GM19372 (cell line): ENCODE data around the gene GRPEL1.
"Not testable (repeated sequence)": the region's sequence is repeated elsewhere in the genome, so short reads cannot be mapped to it uniquely, and the experiment has no call there.

Source experiments
- ATAC-seq: cut with Tn5 transposase; IDR thresholded peaks from one replicate; pipeline ENCODE4 v1.9.1; 2021; ENCODE audit warnings: mild to moderate bottlenecking, low read depth, moderate library complexity; ENCODE audit not compliant: unreplicated experiment

The GRPEL1 gene

GRCh38 chr4:7094916-7095315 is 27.1 kb upstream of the GRPEL1 start:
- no peak for ATAC-seq

DNA sequence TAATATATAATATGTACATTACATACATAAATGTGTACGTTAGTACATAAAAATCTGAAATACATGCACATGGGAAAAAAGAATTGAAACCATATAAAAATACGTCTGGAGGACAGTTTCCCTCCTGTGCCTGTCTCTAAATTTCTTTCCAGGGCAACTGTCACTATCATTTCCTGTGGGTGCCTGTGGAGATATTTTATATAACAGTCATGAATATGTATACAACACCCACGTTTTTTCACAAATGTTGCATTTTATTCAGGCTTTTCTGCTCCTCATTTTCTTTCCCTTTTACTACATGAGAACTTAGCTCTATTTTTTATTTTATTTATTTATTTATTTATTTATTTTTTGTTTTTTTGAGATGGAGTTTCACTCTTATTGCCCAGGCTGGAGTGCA is 24.2 kb upstream of the GRPEL1 start:
- ATAC-seq = no peak

- no peak for ATAC-seq
These were observed 21.5 kb upstream of the GRPEL1 start for GRCh38 chr4:7089213-7089986.

DNA sequence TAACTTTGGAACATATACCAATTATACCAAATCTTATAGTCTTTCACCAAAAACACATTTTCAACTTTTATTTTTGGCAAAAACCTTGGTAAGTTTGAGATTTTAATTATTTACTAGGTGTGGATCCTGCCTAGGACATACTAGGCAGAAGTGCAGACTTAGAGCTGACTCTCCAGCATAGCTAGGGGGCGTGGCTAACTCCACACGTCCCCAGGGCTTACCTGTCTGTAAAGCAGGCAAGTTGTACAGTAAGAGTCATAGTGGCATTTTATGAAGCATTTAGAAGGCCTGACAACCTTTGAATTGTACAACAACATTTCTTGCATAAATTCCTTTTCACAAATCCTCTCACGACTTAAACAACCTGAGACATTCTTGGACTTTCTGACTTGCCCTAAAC is 19.2 kb upstream of the GRPEL1 start:
- no peak for ATAC-seq

- ATAC-seq = no peak
These were observed 18.5 kb upstream of the GRPEL1 start for GRCh38 chr4:7086384-7086783.

DNA sequence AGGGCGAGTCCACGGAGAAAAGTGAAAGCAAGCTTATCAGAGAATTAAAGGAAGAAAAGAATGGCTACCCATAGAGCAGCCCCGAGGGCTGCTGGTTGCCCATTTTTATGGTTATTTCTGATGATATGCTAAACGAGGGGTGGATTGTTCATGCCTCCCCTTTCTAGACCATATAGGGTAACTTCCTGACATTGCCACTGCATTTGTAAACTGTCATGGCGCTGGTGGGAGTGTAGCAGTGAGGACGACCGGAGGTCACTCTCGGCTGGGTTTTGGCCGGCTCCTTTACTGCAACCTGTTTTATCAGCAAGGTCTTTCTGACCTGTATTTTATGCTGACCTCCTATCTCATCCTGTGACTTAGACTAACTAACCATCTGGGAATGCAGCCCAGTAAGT is 16.7 kb upstream of the GRPEL1 start:
- not testable (repeated sequence) for ATAC-seq

DNA sequence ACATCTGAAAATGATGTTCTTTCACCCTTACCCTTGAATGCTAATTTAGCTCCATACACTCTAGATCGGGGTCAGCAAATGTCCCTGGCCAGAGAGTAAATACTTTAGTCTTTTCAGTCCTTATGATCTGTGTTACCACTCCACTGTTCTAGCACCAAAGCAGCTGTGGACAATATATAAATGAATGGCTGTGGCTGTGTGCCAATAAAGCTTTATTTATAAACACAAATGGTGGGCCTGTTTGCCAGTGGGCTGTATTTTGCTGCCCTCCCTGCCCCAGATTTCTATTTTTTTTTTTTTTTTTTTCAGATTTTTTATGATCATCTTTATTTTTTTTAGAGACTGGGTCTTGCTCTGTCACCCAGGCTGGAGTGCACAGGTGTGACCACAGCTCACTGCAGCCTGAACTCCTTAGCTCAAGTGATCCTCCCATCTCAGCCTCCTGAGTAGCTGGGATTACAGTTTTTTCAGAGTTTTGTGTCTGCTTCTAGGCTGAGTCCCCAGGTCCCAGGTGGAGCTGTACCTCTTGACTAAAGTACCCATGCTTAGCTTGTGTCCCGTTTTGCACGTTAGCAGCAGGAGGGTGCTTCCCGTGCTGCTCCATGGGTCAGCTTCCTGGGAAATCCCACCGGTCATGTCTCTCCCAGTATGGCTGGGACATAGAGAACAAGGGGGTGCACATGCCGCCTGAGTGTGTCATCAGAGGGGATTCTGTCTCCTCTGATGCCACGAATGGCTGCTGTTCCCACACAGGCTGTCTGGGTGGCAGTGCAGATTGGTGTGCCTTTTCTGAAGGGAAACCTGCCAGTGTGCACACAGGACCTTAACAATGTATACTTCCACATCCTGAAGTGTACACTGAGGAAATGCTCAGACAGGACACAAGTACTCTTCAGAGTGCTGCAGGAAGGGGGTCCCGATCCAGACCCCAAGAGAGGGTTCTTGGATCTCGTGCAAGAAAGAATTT is 16.0 kb upstream of the GRPEL1 start:
- ATAC-seq = no peak

DNA sequence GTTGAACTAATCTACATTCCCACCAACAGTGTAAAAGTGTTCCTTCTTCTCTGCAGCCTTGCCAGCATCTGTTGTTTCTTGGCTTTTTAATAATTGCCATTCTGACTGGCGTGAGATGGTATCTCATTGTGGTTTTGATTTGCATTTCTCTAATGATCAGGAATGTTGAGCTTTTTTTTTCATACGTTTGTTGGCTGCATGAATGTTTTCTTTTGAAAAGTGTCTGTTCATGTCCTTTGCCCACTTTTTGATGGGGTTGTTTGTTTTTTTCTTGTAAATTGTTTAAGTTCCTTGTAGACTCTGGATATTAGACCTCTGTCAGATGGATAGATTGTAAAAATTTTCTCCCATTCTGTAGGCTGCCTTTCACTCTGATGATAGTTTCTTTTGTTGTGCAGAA is 12.0 kb upstream of the GRPEL1 start:
- ATAC-seq = not testable (repeated sequence)

DNA sequence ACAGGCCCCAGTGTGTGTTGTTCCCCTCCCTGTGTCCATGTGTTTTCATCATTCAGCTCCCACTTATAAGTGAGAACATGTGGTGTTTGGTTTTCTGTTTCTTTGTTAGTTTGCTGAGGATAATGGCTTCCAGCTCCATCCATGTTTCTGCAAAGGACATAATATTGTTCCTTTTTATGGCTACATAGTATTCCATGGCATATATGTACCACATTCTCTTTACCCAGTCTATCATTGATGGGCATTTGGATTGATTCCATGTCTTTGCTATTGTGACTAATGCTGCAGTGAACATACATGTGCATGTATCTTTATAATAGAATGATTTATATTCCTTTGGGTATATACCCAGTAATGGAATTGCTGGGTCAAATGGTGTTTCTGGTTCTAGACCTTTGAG is 11.6 kb upstream of the GRPEL1 start:
- ATAC-seq = not testable (repeated sequence)

DNA sequence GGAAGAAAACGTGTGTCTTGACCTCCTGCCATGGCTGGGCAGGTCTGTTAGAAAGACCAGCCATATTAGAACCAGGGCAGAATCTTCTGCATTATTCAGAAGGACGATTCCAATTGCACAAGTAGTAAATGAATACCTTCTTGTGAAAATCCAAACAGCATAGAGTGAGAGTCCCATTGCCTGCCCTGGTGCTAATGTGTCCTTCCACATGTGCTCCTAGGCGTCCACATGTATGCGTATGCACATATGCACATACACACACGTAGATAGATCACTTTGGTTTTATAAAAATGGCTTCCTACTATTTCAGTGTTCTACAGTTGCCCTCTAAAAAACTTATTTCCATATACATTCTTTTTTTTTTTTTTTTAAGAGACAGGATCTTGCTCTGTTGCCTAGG is 10.2 kb upstream of the GRPEL1 start:
- no peak for ATAC-seq

GRCh38 chr4:7077371-7077770 is 9.5 kb upstream of the GRPEL1 start:
- ATAC-seq = no peak

DNA sequence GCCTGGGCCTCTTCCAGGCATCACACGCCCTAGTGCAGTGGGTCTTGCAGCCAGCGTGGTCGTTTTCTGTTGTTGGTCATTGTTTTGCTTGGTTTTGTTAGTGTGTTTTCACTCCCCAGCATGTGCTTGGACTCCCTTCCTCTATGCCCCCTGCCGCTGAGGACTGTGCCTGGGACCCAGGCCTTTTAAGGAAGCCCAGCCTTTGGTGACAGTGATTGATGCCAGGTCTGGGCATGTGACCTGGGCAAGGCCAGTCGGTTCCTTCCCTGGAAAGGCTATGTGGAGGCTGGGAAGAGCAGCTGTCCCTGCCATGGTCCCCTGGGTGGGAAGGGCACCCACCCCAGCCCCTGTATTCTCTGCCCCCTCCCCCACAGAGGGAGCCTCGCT is 8.8 kb upstream of the GRPEL1 start:
- ATAC-seq = no peak

GRCh38 chr4:7075962-7076695 is 8.3 kb upstream of the GRPEL1 start:
- no peak for ATAC-seq

GRCh38 chr4:7074426-7074825 is 6.6 kb upstream of the GRPEL1 start:
- ATAC-seq = no peak

GRCh38 chr4:7073526-7074390 is 5.9 kb upstream of the GRPEL1 start:
- no peak for ATAC-seq

DNA sequence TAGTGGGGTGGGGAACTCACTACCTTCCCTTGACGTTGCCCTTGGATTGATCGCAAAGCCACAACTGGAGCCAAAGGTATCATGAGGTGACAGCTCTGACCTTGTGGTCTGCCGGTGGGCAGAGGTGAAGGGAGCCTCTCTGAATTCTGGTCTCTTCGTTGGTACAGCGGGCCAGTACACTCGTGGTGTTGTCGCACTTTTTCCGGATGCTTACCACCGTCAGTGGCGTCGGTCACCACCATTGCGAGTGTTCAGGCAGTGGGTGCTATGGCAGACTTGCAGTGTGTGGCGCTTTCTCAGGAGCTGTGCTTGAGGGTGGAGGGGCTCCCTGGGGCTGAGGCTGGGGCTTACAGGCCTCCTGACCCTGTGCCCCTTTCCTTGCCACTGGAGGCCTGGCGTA is 5.2 kb upstream of the GRPEL1 start:
- ATAC-seq = no peak

DNA sequence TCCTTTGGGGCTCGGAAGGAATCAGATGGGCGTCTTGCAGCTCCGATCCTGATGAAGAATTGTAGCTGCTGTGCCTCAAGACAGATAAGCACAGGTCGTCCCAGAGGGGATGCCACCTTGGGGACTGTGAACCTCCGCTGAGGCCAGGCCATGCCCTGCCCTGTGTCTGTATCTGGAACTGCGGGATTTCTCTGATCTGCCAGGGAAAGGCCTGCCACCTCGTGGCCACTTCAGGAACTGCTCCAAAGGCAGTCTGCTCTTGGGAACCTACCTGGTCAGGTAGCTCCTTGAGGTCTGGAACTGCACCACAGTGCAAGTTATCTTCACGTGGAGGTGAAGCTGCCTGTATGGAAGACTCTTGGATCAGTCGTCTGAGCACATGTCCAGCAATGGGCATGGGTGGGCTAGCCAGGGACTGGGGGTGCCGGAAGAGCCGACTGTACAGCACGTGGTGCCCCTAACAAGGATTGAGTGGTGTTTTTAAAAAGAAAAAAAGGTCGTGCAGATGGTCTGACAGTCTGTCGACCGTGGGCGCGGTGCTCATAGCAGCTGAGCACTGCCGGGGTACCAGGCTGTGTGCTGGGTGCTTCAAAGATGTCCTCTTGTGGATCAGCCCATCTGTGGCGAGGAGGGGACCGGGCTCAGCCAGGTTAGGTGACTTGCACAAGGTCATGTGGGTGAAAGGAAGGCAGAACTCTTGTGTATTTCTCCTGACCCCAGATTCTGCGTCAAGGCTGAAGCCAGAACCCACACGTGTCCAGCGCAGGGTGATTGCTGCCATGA is 3.1 kb upstream of the GRPEL1 start:
- no peak for ATAC-seq

GRCh38 chr4:7068883-7069282 is 1.0 kb upstream of the GRPEL1 start:
- ATAC-seq = no peak

DNA sequence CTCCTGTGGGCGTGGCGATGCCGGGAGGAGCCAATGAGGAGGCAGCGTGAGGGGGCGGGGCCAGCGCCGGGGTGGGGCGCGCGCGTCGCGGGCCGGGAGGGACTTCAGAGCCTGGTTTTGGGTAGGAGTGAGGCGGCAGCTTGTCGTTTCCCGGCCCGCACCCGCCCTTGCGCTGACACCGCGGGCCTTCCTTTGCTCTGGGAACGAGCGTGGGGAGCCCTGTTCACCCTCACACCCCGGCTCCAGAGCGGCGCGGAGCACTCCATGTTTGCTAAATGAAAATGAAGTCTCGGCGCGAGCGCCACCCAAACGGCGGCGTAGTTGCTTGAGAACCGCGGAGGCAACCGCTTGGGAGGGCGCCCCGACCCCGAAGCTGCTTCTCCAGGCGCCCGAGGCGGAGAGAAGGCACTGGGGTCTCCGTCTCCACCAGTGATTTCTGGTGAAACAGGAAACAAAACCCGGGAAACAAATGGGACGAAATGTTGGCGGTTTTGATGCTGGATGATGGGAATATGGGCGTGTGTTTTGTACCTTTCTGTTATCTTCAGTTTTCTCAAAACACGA is 497 bp upstream of the GRPEL1 start:
- ATAC-seq = no peak
